ENCODE data around the gene ROR2.

GRCh38 chr9:91771027-91771426, 179.0 kb downstream of the ROR2 start:
- TF ChIP-seq CTCF (IDR thresholded peaks at IDR 0.05) = peak in 2 of 4 experiments; percentile 37 to 54
- TF ChIP-seq POLR2A (IDR thresholded peaks at IDR 0.05) = no peak
- TF ChIP-seq POLR2AphosphoS5 (IDR thresholded peaks at IDR 0.05) = peak in 2 of 4 donors; percentile 22 to 49
- TF ChIP-seq EP300 (IDR thresholded peaks at IDR 0.05) = no peak
